HG03103 (cell line): ENCODE data around the gene LSM14B.
"Not testable (repeated sequence)": the region's sequence is repeated elsewhere in the genome, so short reads cannot be mapped to it uniquely, and the experiment has no call there.

ENCODE experiments used
- ATAC-seq: cut with Tn5 transposase; IDR thresholded peaks from one replicate; pipeline ENCODE4 v1.9.1; 2021; ENCODE audit warnings: low read depth; ENCODE audit not compliant: unreplicated experiment

Gene LSM14B

GRCh38 chr20:62111148-62111547, 11.1 kb upstream of the LSM14B start:
- ATAC-seq = no peak

- no peak for ATAC-seq
Measured at GRCh38 chr20:62112368-62112767, 9.9 kb upstream of the LSM14B start.

- no peak for ATAC-seq
Measured at GRCh38 chr20:62114894-62115293, 7.4 kb upstream of the LSM14B start.

GRCh38 chr20:62115800-62116407, 6.4 kb upstream of the LSM14B start:
- ATAC-seq = not testable (repeated sequence)

- ATAC-seq = no peak
Measured at GRCh38 chr20:62116558-62117361, 5.5 kb upstream of the LSM14B start.

GRCh38 chr20:62117362-62117646, 5.0 kb upstream of the LSM14B start:
- ATAC-seq = no peak

GRCh38 chr20:62117658-62118057, 4.6 kb upstream of the LSM14B start:
- no peak for ATAC-seq

- no peak for ATAC-seq
Measured at GRCh38 chr20:62118113-62119043, 3.9 kb upstream of the LSM14B start.

- no peak for ATAC-seq
Measured at GRCh38 chr20:62119115-62119514, 3.2 kb upstream of the LSM14B start.

GRCh38 chr20:62119591-62120364, 2.5 kb upstream of the LSM14B start:
- no peak for ATAC-seq

- no peak for ATAC-seq
Measured at GRCh38 chr20:62120365-62120762, 1.9 kb upstream of the LSM14B start.

GRCh38 chr20:62120990-62121775, 1.1 kb upstream of the LSM14B start:
- ATAC-seq = peak; percentile 3

- peak; percentile 22 for ATAC-seq
Measured at GRCh38 chr20:62122654-62123449, 577 bp downstream of the LSM14B start.

GRCh38 chr20:62123450-62124118, 1.3 kb downstream of the LSM14B start:
- ATAC-seq = no peak

- no peak for ATAC-seq
Measured at GRCh38 chr20:62126141-62126540, 3.9 kb downstream of the LSM14B start.

- no peak for ATAC-seq
Measured at GRCh38 chr20:62127799-62128198, 5.5 kb downstream of the LSM14B start.

- no peak for ATAC-seq
Measured at GRCh38 chr20:62128502-62128901, 6.2 kb downstream of the LSM14B start.

GRCh38 chr20:62129731-62130531, 7.7 kb downstream of the LSM14B start:
- ATAC-seq = no peak
